Measurements from ENCODE around the gene ZNF592. TPM values are rescaled to one million over a fixed set of nuclear protein-coding genes. Genes with fewer than 3 reads are reported as not detected.

Gene ZNF592
- total RNA-seq, 2 donors from 2014 or later = 20.8 to 38.7 TPM

GRCh38 chr15:84766461-84767035 lies 18.2 kb downstream of the ZNF592 start:
- H3K27me3 ChIP-seq (replicated peaks; ENCODE audit: insufficient read depth) = no peaks in the 10 kb centered on the region
- intact Hi-C loops (cut with DNase I) = no loop called here
- no peak for TF ChIP-seq POLR2AphosphoS5 (IDR thresholded peaks at IDR 0.05)
- no peak for TF ChIP-seq CTCF (IDR thresholded peaks at IDR 0.05)
- TF ChIP-seq POLR2A (IDR thresholded peaks at IDR 0.05) = no peak
- H3K4me3 ChIP-seq = no peak overlapping the region
- DNase-seq (ENCODE audit: low spot score) = no peak
- H3K9me3 ChIP-seq = no peaks in the 10 kb centered on the region
- no peaks in the 10 kb centered on the region for H3K36me3 ChIP-seq
- WGBS = 76% methylated on average over 6 of the region's 6 CpGs
- no peak overlapping the region for H3K27ac ChIP-seq
- H3K4me1 ChIP-seq (replicated peaks) = peaks cover 2% of the 10 kb centered on the region

- no peak overlapping the region for H3K27ac ChIP-seq
- H3K4me1 ChIP-seq (replicated peaks) = no peaks in the 10 kb centered on the region
- intact Hi-C loops (cut with DNase I) = no loop called here
- no peak overlapping the region for H3K4me3 ChIP-seq
- no peaks in the 10 kb centered on the region for H3K36me3 ChIP-seq
- H3K27me3 ChIP-seq (replicated peaks; ENCODE audit: insufficient read depth) = no peaks in the 10 kb centered on the region
- no peaks in the 10 kb centered on the region for H3K9me3 ChIP-seq
- WGBS = 58% methylated on average over 5 of the region's 5 CpGs
- DNase-seq (ENCODE audit: low spot score) = no peak
- TF ChIP-seq POLR2AphosphoS5 (IDR thresholded peaks at IDR 0.05) = no peak
- TF ChIP-seq CTCF (IDR thresholded peaks at IDR 0.05) = no peak
- TF ChIP-seq POLR2A (IDR thresholded peaks at IDR 0.05) = no peak
Measured at GRCh38 chr15:84772031-84772430, 23.6 kb downstream of the ZNF592 start.

GRCh38 chr15:84772467-84772866 lies 24.1 kb downstream of the ZNF592 start:
- Histone ChIP-seq H3K4me3 (no peak overlapping the region), H3K27ac (no peak overlapping the region), H3K9me3 (no peaks in the 10 kb centered on the region), H3K36me3 (no peaks in the 10 kb centered on the region), H3K4me1 (replicated peaks) (no peaks in the 10 kb centered on the region), H3K27me3 (replicated peaks; ENCODE audit: insufficient read depth) (no peaks in the 10 kb centered on the region)
- TF ChIP-seq POLR2A (IDR thresholded peaks at IDR 0.05) (no peak), CTCF (IDR thresholded peaks at IDR 0.05) (no peak), POLR2AphosphoS5 (IDR thresholded peaks at IDR 0.05) (no peak)
- 41% methylated on average over 2 of the region's 2 CpGs for WGBS
- no peak for DNase-seq (ENCODE audit: low spot score)
- intact Hi-C loops (cut with DNase I) = no loop called here

GRCh38 chr15:84773716-84774115 lies 25.3 kb downstream of the ZNF592 start:
- TF ChIP-seq POLR2A (IDR thresholded peaks at IDR 0.05) (no peak), CTCF (IDR thresholded peaks at IDR 0.05) (no peak), POLR2AphosphoS5 (IDR thresholded peaks at IDR 0.05) (no peak)
- Histone ChIP-seq H3K4me1 (replicated peaks) (no peaks in the 10 kb centered on the region), H3K36me3 (no peaks in the 10 kb centered on the region), H3K27ac (no peak overlapping the region), H3K9me3 (no peaks in the 10 kb centered on the region), H3K4me3 (no peak overlapping the region), H3K27me3 (replicated peaks; ENCODE audit: insufficient read depth) (no peaks in the 10 kb centered on the region)
- intact Hi-C loops (cut with DNase I) = no loop called here
- 94% methylated on average over 3 of the region's 3 CpGs for WGBS
- no peak for DNase-seq (ENCODE audit: low spot score)

GRCh38 chr15:84775867-84776449 lies 27.6 kb downstream of the ZNF592 start:
- no peak for TF ChIP-seq POLR2AphosphoS5 (IDR thresholded peaks at IDR 0.05)
- TF ChIP-seq CTCF (IDR thresholded peaks at IDR 0.05) = no peak
- no peak for TF ChIP-seq POLR2A (IDR thresholded peaks at IDR 0.05)
- no peak overlapping the region for H3K4me3 ChIP-seq
- WGBS = 79% methylated on average over 1 of the region's 1 CpG
- intact Hi-C loops (cut with DNase I) = no loop called here
- no peak overlapping the region for H3K27ac ChIP-seq
- DNase-seq (ENCODE audit: low spot score) = no peak
- H3K4me1 ChIP-seq (replicated peaks) = no peaks in the 10 kb centered on the region
- no peaks in the 10 kb centered on the region for H3K36me3 ChIP-seq
- no peaks in the 10 kb centered on the region for H3K9me3 ChIP-seq
- H3K27me3 ChIP-seq (replicated peaks; ENCODE audit: insufficient read depth) = no peaks in the 10 kb centered on the region
